HUDEP-2 (cell line): ENCODE data around the gene S100A7.
A peak's percentile ranks its signal among the peaks of the same experiment; 100 is the strongest.
"Not testable (repeated sequence)": the region's sequence is repeated elsewhere in the genome, so short reads cannot be mapped to it uniquely, and the experiment has no call there.

Source experiments
- DNase-seq, 76 experiments: peaks; one replicate each; lab custom pipeline; 2025; ENCODE audit not compliant: unreplicated experiment in 76 of 76; lab: John Stamatoyannopoulos, UW

The S100A7 gene

DNA sequence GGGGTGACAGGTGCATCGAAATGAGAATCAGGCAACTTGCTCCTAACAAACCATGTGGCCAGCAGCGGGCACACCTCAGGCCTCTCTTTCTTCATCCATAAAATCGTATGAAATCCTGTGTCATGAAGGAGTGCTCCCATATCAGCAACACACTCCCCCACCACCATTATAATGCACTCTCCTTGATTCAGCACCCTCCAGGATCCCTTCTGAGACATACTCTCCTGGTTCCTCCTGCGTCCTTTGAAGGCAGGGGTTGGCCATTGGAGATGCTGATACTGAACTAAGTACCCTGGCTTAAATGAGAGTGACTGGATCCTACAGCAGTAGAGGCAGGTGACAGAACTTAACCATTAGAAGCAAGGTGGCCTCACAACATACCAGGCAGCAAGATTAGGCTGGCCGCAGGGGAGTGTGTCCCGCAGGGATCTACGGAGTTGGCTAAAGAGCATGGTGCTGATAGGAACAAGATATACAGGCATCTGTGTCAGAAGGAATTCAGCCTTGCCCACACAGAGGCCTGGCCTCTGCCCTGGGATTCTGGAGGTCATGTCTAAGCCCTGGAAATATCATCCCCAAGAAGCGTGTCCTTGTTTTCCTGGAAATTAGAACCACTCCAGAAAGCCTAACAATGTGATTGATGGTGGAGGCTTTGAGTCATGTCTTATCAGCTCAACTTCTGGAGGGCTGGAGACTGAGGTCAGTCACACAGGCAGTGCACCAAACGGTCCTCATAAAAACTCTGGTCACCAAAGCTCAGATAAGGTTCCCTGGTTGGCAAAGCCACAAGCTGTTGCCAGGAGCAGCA is 27.4 kb downstream of the S100A7 start:
- peak in 63 of 76 experiments; percentile 3 to 86 (median 46) for DNase-seq

GRCh38 chr1:153431928-153432327 is 28.5 kb downstream of the S100A7 start:
- DNase-seq, result no peak

DNA sequence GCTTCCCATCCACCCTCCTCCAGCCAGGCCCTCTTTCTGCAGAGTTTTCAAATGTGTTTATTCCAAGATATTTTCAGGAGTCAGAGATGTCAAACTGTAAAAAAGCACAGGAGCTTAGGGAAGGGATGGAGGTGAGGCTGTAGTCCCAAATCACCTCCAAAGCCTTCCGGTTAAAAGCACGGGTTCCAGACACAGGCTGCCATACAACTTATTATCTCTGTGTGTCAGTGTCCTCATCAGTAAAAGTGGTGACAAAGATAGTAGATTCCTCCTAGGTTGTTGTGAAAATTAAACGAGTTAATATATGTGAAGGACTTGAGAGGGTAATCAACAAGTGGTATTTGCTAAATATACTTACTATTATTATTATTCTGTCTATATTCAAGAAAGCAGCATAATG is 29.0 kb downstream of the S100A7 start:
- peak in 4 of 76 experiments; percentile 3 to 21 (median 10) for DNase-seq

- no peak for DNase-seq
Observed at GRCh38 chr1:153431002-153431401, 29.4 kb downstream of the S100A7 start.

GRCh38 chr1:153430561-153430960 is 29.9 kb downstream of the S100A7 start:
- DNase-seq, result no peak

- DNase-seq, result no peak
Observed at GRCh38 chr1:153430166-153430553, 30.3 kb downstream of the S100A7 start.

DNA sequence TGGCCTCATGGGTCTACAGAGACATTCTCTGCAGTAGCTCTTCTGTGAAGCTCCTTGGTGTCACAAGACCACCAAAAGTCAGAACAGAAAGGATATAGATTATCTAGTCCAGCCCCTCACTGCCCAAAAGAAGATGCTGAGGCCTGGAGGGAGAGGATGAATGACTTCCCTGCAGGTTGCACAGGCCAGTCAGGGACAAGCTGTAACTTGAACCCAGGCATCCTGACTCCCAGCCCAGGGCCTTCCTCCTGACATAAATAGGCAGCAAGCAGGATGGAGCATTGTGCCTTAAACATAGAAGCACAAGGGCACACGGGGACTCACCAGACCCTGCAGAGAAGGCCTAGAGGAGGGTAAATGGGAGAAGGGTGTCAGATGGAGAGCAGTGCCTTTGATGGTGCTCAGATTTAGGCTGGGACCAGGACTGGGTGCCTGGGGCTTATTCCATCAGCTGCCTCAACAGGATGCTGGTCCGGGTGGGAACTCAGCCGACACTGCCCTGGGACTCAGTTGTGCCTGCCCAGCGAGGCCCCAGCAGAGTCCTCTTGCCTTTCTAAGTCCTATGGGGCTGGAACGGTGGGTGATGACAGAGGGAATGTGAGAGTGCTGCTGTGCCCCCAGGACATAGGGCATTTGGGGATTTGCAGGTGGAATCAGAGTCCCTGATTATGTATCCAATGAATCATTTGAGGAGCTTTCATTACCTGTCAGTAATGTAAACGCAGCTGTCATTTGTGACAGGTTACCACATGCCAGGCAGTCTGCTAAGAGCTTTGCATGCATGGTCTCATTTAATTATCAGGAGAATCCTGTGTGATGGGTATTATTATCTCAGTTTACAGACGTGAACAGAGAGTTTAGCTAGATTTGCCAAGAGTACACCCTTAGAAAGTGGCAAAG is 30.9 kb downstream of the S100A7 start:
- DNase-seq, result no peak

GRCh38 chr1:153428791-153429190 is 31.7 kb downstream of the S100A7 start:
- DNase-seq, result no peak

- no peak for DNase-seq
Observed at GRCh38 chr1:153428073-153428638, 32.3 kb downstream of the S100A7 start.

DNA sequence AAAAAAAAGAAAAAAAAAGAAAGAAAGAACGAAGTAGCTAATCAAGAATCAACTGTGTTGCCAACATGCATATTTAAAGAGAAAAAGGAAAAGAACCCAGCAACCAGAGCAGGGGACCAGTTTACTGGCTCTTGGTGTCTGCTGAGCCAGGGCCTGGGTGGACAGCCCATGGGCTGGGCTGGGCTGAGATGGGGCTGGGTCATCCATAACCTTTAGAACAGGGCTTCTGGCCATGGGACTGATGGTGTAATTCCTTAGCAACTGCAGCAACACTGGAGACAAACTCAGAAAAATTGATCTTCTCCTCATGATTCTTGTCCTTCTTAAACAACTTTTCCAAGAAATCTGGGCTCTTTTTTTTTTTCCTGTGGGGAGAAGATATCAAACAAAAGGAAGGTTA is 33.6 kb downstream of the S100A7 start:
- DNase-seq, result no peak

GRCh38 chr1:153422450-153423068 is 37.9 kb downstream of the S100A7 start:
- DNase-seq, result peak in 53 of 76 experiments; percentile 0 to 69 (median 35)

GRCh38 chr1:153420306-153420705 is 40.1 kb downstream of the S100A7 start:
- no peak for DNase-seq

DNA sequence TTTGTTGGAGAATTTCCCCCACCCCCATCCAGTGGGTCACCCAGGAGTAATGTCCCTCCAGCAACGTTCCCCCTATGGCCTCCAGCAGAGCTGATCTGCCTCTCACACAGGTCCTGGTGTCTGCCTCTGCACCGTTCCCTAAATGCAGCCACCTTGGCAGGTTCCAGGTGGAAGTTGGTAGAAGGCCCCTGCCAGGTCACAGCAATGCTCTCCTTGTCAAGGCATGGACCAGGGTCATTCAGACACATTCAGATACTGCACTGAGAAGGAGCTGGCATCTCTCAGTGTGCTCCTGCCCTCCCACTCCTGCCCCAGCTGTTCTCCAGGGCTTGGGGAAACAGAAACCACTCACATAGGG is 41.0 kb downstream of the S100A7 start:
- not testable (repeated sequence) for DNase-seq

DNA sequence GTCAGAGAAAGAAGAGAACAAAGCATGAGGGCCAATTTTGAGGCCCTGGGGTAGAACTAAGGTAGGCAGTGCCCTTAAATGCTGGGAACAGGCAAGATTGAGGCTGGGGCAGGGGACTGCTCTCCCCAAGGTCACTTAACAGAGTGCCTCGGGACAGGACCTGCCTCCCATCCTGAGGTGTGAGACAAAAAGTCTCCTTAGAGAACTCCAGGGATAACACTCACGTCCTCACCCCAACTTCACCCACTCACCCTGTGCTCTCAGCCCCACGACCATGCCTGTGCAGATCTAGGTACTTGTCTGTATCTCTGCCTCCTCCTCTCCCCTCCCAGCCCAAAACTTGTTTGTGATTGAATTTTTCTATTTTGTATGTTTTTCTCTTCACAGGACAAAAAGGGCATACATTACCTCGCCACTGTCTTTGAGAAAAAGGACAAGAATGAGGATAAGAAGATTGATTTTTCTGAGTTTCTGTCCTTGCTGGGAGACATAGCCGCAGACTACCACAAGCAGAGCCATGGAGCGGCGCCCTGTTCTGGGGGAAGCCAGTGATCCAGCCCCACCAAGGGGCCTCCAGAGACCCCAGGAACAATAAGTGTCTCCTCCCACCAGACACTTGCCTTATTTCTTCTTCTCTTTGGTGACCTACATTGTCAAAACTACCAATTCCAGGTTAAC is 41.6 kb downstream of the S100A7 start:
- DNase-seq, result not testable (repeated sequence)

DNA sequence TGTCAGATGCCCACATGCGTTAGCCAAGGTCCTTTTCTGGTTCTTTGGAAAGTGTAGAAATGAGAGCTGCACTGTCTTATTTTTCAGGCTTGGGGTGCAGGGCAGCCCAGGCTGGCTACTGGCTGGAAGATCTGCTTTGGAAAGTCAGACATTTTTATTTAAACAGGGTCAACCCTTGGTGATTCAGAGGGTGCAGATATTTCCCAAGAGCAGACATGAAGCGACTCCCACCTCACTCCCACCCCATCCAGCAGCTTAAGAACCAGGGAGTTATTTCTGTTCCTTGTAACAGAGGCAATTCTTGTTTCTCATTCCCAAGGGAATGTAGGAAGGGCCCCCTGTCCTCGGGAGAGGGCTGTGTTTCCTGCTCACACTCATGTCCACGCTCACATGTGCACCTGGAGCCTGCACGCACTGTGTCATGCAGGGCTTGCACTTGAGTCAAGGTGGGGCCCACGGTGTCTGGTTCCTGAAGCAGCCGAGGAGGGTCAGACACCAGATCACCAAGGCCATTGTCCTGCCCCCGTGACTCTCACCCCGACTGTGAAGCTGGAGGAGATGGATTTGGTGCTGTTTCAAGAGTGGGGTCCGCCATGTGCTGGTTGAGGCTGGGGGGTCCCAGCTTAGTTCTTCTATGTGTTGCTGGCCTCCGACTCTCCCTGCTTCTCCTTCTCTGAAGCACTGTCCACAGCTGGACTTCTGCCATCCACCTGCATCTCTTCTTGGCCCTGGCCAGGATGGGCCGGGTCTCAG is 43.1 kb downstream of the S100A7 start:
- no peak for DNase-seq

DNA sequence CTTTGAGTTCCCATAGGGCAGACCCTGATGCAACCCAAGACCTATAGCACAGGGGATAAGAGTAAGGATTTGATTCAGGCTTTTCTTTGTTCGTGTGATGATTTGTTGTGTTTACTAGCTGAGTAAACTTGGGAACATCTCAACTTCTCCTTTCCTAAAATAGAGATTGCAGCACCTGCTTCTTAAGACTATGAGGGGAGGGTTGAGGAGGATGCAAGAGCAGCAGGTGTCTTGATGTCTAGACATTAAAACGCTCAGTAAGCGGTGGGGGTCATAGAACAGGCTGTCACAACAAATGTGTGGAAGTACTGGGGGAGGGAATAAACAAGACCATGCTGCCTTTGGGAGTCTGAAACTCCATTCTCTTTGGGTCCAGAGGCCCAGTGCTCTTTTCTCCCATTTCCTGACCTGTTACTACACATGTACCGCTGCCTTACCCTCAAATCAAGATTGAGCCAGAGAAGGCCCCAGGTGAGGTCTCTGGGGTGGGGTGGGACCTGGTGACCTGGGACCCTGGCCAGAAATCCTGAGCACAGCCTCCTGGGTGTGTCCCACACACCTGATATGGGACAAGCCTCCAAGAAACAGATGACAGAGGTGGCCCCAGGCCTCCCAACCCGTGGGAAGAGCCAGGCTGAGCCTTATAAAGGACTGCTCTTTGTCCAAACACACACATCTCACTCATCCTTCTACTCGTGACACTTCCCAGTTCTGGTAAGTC is 44.4 kb downstream of the S100A7 start, which contains the start of gene S100A7A:
Gene S100A7A (plus strand): TSS at position 671 of the 721 bp plus-strand sequence. CDS start 1,563 bp downstream, outside the sequence.
- DNase-seq, result no peak

DNA sequence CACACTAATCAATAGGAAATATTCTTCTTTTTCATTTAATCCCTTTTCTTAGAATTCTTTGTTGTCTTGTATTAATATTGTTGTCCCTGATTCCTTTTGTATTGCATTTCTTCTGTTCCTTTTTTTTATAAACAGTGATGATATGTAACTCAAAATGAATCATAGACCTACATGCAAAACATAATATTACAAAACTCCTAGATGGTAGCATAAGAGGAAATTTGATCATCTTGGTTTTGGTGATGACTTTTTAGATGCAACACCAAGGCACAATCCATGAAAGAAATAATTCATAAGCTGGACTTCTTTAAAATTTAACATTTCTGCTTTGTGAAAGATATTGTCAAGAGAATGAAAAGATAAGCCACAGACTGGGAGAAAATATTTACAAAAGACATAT is 46.5 kb downstream of the S100A7 start:
- DNase-seq, result not testable (repeated sequence)
